Esophagus squamous epithelium (tissue), 4 donors: Measurements from ENCODE around the gene PAFAH2.

Experiments
- CTCF ChIP-seq, 6 experiments: fragments of 450-650 bp in 4 of 6; fragments of 200-600 bp in 2 of 6; sonication (generic) in 2 of 6; IDR thresholded peaks; one replicate each; pipeline ENCODE4 v1.5.1; 2016 to 2019; ENCODE audit warnings: antibody characterized with exemption in 6 of 6, mild to moderate bottlenecking in 4 of 6, moderate library complexity in 4 of 6
- POLR2A ChIP-seq, 4 donors: fragments of 450-650 bp; IDR thresholded peaks; one replicate each; pipeline ENCODE4 v1.6.1; 2017; ENCODE audit warnings: antibody characterized with exemption in 4 of 4, mild to moderate bottlenecking in 4 of 4, moderate library complexity in 3 of 4

- TF ChIP-seq CTCF (IDR thresholded peaks at IDR 0.05): no peak
- TF ChIP-seq POLR2A (IDR thresholded peaks at IDR 0.05): no peak
Observed at GRCh38 chr1:26044414-26044813, 46.6 kb upstream of the PAFAH2 start.
